ENCODE measurements around the gene PROKR1.

GRCh38 chr2:68653034-68653433 lies 9.7 kb downstream of the PROKR1 start:
- no peak for TF ChIP-seq CTCF (IDR thresholded peaks at IDR 0.05)
- TF ChIP-seq POLR2A (IDR thresholded peaks at IDR 0.05), result no peak

Measured in heart left ventricle (tissue), 13 donors.